PFSK-1 (cell line): ENCODE data around the gene ELMOD3. TPM values are rescaled to one million over a fixed set of nuclear protein-coding genes. Genes with fewer than 3 reads are reported as not detected.

Experiments
- FOXP2 ChIP-seq: optimal IDR thresholded peaks from 2 replicates; pipeline ENCODE3; 2011; ENCODE audit warnings: borderline replicate concordance, control low read depth, inconsistent platforms; ENCODE audit not compliant: insufficient read depth; ENCODE audit errors: extremely low read length, extremely low read depth
- POLR2AphosphoS5 ChIP-seq: IDR thresholded peaks from 2 replicates; pipeline ENCODE4 v1.6.1; 2012; ENCODE audit warnings: low read depth, mild to moderate bottlenecking, control low read depth, low read length, moderate library complexity
- REST ChIP-seq, 2 experiments: IDR thresholded peaks; 2 replicates each; pipeline versions ENCODE4 v1.6.1 to v1.8.0; 2011 to 2012; ENCODE audit warnings: low read depth in 2 of 2, low read length in 2 of 2, control low read depth in 1 of 2, inconsistent platforms in 1 of 2, mild to moderate bottlenecking in 1 of 2, moderate library complexity in 1 of 2; ENCODE audit not compliant: insufficient read depth in 1 of 2
- SIN3A ChIP-seq: IDR thresholded peaks from 2 replicates; pipeline ENCODE4 v1.6.1; 2012; ENCODE audit warnings: mild to moderate bottlenecking, low read length, moderate library complexity, borderline replicate concordance; ENCODE audit not compliant: insufficient read depth
- TAF1 ChIP-seq: IDR thresholded peaks from 2 replicates; pipeline ENCODE4 v1.6.1; 2012; ENCODE audit warnings: low read length, control low read depth, borderline replicate concordance; ENCODE audit not compliant: insufficient read depth
- polyA plus RNA-seq: library from polyadenylated mRNA; unstranded; fragments of >200 nt; gene quantifications from one replicate; pipeline ENCODE4 v1.2.1, GENCODE V29; 2012; ENCODE audit warnings: low read depth, missing spikeins; ENCODE audit not compliant: insufficient read length

ELMOD3 gene
- polyA plus RNA-seq: 16.6 TPM

GRCh38 chr2:85354286-85355072, at the start of gene ELMOD3, which contains the start of gene RETSAT:
Gene ELMOD3, plus strand, starts transcription at chr2:85354769. Its CDS starts 2,430 bp downstream, at chr2:85357199.
Gene RETSAT, minus strand, starts transcription at chr2:85354528. Its CDS starts 21 bp downstream, at chr2:85354507.
- peak; percentile 66 to 76 for TF ChIP-seq REST (IDR thresholded peaks at IDR 0.05; ENCODE audit: insufficient read depth in 1 of 2, low read depth in 2 of 2, low read length in 2 of 2)
- TF ChIP-seq SIN3A: no peak; the same call in 1 of the 2 replicates
- TF ChIP-seq TAF1: peak; percentile 99
- TF ChIP-seq FOXP2: peak; percentile 87
- TF ChIP-seq POLR2AphosphoS5: peak; percentile 98

GRCh38 chr2:85307527-85307897, 47.1 kb upstream of the ELMOD3 start:
- TF ChIP-seq FOXP2 (no peak), REST (IDR thresholded peaks at IDR 0.05; ENCODE audit: insufficient read depth in 1 of 2, low read depth in 2 of 2, low read length in 2 of 2) (no peak), TAF1 (no peak), SIN3A (no peak), POLR2AphosphoS5 (no peak)

GRCh38 chr2:85308201-85308600, 46.4 kb upstream of the ELMOD3 start:
- TF ChIP-seq SIN3A (no peak), TAF1 (no peak), FOXP2 (no peak), REST (IDR thresholded peaks at IDR 0.05; ENCODE audit: insufficient read depth in 1 of 2, low read depth in 2 of 2, low read length in 2 of 2) (no peak), POLR2AphosphoS5 (no peak)

- TF ChIP-seq SIN3A (no peak), REST (IDR thresholded peaks at IDR 0.05; ENCODE audit: insufficient read depth in 1 of 2, low read depth in 2 of 2, low read length in 2 of 2) (no peak), TAF1 (no peak), POLR2AphosphoS5 (no peak), FOXP2 (no peak)
These were observed 45.5 kb upstream of the ELMOD3 start for GRCh38 chr2:85308896-85309555.
